ENCODE data around the gene ARHGAP26.
"Not testable (repeated sequence)": the region's sequence is repeated elsewhere in the genome, so short reads cannot be mapped to it uniquely, and the experiment has no call there.

Gene ARHGAP26

DNA sequence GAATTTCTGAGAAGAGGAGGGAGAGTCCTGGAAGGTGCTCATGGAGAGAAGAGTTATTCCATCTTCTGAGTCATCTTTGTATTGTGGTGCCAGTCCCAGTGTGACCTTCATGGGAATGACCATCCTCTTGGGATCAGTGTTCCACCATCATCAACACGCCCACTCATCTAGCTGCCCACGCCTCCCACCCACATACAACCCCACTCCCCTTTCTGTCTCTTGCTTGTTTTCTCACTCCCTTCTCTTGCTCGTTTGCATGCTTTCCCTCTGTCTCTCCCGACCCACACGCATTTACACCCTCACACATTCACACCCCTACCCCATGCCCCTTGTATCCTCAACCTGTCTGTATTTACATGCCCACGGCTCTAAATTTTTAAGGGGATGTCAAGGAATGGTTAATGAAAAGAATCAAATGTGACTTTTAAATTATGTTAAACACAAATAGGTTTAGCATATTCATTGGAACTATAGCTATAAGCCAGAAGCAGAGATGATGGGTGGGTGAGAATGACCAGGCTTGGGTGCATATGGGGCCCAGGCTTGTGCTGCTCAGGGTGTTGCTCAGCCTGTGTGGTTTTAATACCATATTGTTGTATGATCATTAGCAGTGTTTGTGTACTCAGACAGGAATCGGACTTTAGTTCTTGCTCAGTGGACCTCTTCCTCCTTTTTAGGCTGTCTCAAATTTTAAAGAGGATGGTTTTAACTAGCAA is 160.4 kb downstream of the ARHGAP26 start:
- ATAC-seq (no peak), DNase-seq (no peak)

- no peak for ATAC-seq
- DNase-seq, result no peak
These were observed 161.9 kb downstream of the ARHGAP26 start for GRCh38 chr5:142931896-142932686.

DNA sequence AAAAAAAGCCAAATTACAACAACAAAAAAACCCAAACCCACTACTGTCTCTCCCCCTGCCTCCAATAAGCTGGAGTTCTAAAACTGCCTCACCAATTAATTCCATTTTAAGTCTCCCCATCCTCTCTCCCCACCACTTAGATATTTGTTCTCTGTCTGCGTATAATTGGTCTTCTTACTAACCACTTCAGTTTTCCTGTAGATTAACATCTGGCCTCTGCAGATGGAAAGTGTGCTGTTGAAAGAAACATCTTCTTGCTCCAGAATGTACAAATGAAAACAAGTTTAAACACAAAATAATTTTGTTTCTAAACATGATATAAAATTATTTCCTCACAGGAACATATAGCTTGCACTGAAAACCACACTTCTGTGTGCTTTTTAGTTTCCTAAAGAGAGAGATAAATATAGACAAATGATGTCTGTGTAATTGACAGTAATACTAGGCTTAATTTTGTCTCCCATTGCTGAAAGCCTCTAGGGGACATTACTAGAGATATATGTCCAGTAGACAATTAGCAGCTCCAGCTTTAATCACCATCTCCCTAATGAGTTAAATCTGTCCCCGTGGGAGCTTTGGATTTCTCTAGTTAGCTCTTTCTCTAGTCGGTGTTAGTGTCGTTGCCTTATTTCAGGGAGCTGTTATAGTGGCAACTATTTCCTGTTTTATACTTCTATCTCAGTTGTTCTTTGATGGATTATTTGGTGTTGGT is 164.0 kb downstream of the ARHGAP26 start:
- ATAC-seq (no peak), DNase-seq (no peak)

GRCh38 chr5:142935014-142935413 is 164.8 kb downstream of the ARHGAP26 start:
- DNase-seq, result no peak
- no peak for ATAC-seq

DNA sequence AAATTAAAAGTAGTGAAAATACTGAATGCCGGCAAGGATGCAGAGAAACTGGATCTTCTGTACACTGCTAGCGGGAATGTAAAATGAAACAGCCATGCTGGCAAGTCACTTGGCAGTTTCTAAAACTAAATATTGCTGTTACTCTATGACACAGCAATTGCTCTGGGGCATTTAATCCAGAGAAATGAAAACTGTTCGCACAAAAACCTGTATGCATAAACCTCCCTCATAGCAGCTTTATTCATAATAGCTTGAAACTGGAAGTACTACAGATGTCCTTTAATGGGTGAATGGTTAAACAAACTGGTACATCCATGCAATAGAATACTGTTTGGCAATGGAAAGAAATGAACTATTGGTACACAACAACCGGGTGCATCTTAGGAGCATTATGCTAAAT is 167.2 kb downstream of the ARHGAP26 start:
- DNase-seq, result no peak
- no peak for ATAC-seq

DNA sequence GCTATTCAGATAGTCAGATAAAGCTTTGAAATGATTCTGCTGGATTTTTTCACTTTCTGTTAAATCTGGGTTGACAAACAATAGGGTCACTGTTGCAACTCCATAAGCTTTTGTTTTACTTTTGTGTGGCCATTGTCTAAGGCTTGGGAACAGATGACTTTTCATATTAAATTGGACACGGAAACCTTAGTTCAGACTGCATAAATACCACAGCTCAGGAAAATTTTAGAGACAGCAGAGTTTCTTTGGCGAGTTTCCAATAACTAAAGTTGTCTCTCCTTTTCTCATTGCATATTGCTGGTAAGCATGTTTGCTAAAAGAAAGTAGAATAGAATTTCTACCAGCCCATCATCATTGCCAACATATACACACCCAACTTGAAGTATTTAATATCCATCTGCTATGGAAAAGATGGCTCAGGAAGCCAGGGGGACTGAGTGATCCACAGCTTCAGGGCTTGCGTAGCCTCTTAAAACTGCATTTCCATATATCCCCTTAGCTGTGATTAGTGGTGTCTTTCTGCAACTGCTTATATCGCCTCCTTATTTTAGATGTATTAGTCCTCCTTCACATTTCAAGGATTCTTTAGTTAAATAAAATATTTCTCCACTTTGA is 168.2 kb downstream of the ARHGAP26 start:
- DNase-seq (no peak), ATAC-seq (no peak)

GRCh38 chr5:142939006-142939405 is 168.8 kb downstream of the ARHGAP26 start:
- ATAC-seq, result no peak
- DNase-seq, result no peak

DNA sequence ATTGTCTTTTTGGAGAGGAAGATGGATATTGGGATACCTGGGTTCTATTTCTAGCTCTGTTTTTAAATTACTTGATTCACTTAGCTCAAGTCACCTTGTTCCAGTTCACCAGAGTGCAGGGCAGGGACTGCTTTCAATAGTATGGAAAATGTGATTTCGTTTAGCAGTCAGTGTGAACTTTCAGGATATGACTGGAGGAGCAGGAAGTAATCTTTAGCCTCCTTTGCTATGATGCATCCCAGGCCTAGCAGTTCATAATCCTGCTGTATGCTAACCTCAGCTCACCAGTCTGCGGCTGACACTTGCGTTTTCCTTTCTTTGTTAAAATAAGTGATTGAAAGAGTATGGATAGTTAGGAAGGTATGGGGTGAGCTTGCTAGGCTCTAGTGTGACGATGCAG is 169.7 kb downstream of the ARHGAP26 start:
- DNase-seq, result no peak
- ATAC-seq, result peak; percentile 42

DNA sequence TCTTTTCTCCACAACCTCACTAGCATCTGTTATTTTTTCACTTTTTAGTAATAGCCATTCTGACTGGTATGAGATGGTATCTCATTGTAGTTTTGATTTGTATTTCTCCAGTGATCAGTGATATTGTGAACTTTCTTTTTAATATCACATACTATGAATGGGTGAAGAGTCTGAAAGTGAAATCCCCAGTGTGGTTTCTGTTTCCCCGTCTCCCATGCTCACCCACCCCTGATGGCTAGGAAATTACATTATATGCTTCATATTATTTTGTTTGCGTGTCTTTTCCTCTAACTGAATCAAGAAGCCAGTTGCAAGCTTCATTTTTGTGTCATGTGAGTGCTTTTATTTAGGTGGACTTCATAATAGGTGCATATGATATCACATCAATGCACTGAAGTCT is 171.1 kb downstream of the ARHGAP26 start:
- peak; percentile 69 for ATAC-seq
- no peak for DNase-seq

DNA sequence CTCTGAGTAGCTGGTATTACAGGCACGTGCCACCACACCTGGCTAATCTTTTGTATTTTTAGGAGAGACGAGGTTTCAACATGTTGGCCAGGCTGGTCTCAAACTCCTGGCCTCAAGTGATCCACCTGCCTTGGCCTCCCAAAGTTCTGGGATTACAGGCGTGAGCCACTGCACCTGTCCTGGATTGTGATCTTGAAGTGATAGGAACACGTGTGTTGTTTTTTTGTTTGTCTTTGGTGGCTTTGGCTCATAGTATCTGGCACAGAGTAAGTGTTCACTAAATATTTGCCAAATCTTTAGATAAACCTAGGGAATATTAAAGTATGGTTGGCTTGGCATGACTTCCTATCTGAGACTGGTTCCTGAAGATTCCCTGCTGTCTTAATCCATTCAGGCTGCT is 172.7 kb downstream of the ARHGAP26 start:
- DNase-seq (no peak), ATAC-seq (no peak)

DNA sequence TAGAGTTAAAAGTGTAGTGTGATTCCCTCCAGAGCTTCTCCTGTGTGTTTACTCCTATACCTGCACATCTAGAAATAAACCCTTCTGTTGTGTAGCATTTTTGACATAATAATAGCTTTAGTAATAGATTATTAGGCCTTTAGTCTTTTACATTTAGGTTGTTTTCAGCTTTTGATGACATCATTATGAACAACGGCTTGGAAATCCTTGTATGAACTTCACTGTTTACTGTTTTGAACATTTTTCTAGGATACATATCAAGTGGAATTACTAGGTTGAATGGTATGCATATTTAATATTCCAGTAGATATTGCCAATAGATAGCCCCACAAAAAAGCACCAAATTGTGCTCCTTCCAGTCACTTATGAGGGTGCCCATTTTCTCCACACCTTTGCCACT is 174.0 kb downstream of the ARHGAP26 start:
- no peak for DNase-seq
- ATAC-seq, result no peak

- ATAC-seq (no peak), DNase-seq (no peak)
These were observed 175.1 kb downstream of the ARHGAP26 start for GRCh38 chr5:142945321-142945720.

GRCh38 chr5:142945845-142946244 is 175.7 kb downstream of the ARHGAP26 start:
- DNase-seq (no peak), ATAC-seq (no peak)

GRCh38 chr5:142946547-142947426 is 176.6 kb downstream of the ARHGAP26 start:
- no peak for DNase-seq
- no peak for ATAC-seq

- ATAC-seq (no peak), DNase-seq (no peak)
These were observed 177.2 kb downstream of the ARHGAP26 start for GRCh38 chr5:142947427-142947709.

DNA sequence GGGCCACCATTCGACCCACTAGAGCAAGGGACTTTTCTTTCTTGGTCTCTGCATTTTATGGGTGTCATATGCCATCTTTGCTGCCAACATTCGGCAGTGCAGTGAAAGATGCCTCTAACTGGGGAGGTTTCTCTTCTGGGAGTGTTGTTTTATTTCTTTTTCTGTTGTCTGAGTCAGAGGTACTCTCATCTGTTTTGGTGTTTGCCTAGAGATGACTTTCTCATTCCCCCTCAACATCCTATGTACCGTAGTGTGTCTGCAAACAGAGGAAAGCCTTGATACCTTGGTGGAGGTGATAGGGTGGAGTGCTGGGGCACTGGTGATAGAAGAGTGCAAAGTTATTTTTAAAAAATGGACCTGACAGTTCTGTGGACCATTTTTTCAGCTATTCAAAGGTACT is 182.1 kb downstream of the ARHGAP26 start:
- ATAC-seq (no peak), DNase-seq (no peak)

GRCh38 chr5:142952871-142953270 is 182.7 kb downstream of the ARHGAP26 start:
- not testable (repeated sequence) for ATAC-seq, DNase-seq

DNA sequence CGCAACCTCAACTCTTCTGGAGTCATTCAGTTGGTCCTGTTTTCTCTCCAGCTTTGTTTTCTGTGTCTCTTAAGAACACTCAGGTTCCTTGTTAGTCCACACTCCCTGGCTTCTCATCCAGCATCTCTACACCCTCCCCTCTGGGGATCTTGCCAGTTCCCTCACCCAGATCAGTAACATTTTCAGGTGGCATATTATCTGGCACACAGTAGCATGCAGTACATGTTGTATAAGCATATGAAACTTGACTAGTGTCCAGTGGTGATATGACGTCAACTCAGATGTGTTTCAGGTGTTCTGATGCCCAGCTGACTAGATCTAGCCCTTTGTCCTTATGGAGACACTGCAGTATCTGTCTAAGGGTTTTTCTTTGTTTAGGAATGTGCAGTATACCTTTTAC is 184.3 kb downstream of the ARHGAP26 start:
- no peak for ATAC-seq
- DNase-seq, result no peak

DNA sequence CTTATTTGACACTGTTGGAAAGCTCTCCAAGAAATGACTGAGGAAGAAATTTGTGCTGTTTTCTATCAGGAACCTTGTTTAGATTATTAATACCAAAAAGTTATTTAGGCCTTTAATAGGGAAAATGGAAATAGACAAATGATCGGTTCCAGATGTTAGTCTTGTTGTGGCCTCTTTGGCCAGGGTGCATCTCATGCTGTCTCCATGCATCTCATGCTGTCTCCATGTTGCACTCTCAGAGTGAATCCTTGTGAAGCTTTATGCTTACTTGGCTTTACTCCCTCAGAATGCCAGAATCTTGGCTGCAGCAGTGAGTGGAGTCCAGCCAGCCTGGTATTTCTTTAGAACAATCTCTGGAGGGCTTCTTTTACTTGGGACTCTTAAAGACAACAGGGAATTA is 185.5 kb downstream of the ARHGAP26 start:
- no peak for DNase-seq
- ATAC-seq, result no peak

DNA sequence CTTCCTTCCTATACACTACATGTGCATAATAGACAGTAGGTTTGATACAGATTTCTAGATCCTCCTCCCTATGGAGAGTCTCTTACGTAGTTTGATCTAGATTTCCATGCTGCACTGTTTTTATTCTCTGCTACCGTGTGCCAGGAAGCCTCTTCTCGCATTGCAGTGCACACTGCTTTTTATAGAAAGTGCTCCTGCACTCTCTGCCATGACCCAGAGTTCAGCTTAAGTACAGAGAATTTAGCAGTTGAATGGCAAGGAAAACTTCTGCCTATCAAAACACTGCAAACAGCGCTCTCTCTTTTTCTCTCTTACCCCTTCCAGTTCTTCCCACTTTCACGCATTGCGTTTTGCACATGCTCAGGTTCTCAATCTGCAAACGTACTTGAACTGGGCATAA is 187.4 kb downstream of the ARHGAP26 start:
- DNase-seq (no peak), ATAC-seq (no peak)

DNA sequence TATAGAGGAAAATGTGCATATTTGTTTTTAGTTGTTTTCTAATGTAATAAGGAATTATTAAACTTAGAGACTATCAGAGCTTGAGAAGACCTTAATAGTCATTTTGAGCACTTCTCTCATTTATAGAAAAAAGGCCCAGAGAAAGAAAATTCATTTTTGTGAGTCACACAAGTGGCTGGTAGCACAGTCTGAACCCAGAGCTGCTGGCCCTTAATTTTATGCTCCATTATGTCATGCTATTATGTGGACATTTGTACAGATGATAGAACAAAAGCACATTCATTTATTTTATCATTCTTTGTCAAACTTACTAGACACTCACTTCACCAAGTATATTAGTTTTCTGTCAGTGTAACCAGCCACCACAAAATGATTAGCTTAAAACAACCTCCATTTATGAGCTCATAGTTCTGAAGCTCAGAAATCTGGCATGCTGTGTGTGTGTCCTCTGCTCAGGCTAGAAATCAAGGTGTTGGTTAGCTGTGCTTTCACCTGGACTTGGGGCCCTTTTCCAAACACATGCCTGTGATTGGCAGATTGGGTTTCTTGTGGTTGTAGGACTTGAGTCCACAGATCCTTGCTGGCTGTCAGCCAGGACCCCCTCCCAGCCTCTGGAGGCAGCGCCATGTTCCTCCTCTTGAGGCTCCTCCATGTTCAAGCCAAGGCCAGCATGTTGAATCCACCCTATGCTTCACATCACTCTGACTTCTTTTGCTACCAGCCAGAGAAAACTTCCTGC is 188.9 kb downstream of the ARHGAP26 start:
- ATAC-seq (no peak), DNase-seq (no peak)

Data from stimulated activated naive CD8-positive, alpha-beta T cell treated with anti-CD3 and anti-CD28 coated beads, Interleukin-15, Interleukin-2, amounts not matched to agents 100 U/mL and 50 U/mL, for 24 hours (primary cell).